Cardiac septum (tissue), 1 donor: ENCODE results near the gene CCNK. TPM values are rescaled to one million over a fixed set of nuclear protein-coding genes. Genes with fewer than 3 reads are reported as not detected.

Experiments
- DNase-seq: peaks from one replicate; pipeline ENCODE4 v3.0.0-alpha.2; 2020; ENCODE audit warnings: low spot score
- intact Hi-C: fragments of 100-400 bp; cut with DNase I; formaldehyde crosslinking; loops from one replicate; pipeline ENCODE4 v1.14.0; 2022
- total RNA-seq: library from RNA; stranded (reverse); fragmentation: NEBNext Ultra II Directional; extraction: Animal tissue kit (Norgen Biotek cat#: 25700); gene quantifications from one replicate; pipeline ENCODE4 v1.2.1, GENCODE V29; 2021
- donor health status: DM: no; HTN: no; CAD: no.

The CCNK gene
- total RNA-seq, 1 donor from 2014 or later, result 31.2 TPM

GRCh38 chr14:99503848-99504453, 22.7 kb downstream of the CCNK start:
- intact Hi-C loops, result no loop called here
- DNase-seq, result no peak

DNA sequence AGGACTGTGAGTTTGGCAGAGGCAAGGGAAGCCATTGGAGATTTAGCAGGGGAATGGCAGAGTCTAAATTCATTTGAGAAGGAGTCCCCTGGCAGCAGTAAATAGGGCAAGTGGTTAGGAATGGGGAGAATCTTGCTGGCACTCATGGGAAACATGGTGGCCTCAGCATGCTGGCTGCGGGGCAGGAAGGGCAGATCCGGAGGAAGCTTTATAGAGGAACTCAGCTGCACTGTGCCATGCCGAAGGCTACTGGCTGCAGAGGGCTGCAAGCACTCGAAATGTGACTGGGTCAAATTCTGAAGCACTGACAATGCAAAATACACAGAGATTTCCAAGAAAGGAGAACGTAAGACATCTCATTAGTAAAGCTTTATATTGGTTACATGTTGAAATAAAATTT, 23.9 kb downstream of the CCNK start:
- DNase-seq, result no peak
- intact Hi-C loops, result no loop called here

GRCh38 chr14:99506276-99506675, 25.1 kb downstream of the CCNK start:
- intact Hi-C loops, result no loop called here

GRCh38 chr14:99507860-99508640, 26.8 kb downstream of the CCNK start:
- DNase-seq, result no peak
- intact Hi-C loops, result no loop called here

More at GRCh38 chr14:99506276-99506675, 25.1 kb downstream of the CCNK start:
- no peak for DNase-seq

DNA sequence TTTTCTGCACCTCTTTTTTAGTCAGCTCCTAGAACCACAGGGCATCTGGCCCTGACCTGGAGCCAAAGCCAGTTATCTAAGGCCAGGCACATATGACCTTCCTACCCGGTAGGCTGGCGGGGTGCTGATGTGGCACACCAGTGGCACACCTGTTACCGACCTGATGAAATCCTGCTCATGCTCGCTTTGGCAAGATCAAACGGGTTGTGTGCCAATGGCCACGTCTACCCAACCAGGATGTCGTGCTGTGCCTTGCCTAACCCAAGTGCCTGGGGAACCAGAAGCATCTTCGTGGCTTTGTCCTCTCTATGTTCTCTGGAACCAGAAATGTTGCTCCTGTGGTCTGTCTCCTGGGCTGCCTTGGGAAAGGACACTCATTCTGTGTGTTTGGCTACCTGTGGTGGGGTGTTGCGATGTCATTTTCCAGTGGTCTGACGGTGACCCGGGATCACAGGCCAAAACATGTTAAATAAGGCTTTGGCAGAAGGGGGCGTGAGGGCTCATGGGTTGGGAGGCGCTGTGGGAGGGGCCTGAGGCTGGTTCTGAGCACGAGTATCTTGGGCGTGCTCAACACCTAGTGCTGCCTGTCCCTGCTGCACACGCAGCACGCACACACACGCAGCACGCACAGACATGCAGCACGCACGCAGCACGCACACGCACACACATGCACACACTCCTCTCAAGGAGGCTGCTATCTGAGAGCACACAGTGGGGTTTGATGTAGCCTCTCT, 27.9 kb downstream of the CCNK start:
- no peak for DNase-seq
- intact Hi-C loops, result no loop called here

DNA sequence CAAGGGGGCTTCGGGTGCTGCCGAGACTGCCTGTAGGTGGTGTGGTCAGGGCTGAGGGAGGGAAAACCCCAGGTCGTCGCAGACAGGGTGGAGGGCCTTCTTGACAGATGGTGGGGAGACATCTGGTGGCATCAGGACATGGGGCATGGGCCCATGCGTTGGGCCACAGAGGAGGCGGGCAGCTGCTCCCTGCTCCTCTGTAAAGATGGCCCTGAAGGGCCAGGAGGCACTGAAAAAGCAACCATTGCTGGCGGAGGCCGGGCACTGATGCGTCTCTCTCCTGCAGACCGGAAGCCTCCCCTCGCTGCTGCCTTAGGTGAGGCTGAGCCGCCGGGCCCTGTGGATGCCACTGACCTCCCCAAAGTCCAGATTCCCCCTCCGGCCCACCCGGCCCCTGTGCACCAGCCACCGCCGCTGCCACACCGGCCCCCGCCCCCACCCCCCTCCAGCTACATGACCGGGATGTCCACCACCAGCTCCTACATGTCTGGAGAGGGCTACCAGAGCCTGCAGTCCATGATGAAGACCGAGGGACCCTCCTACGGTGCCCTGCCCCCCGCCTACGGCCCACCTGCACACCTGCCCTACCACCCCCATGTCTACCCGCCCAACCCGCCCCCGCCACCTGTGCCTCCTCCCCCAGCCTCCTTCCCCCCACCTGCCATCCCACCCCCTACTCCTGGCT, 28.8 kb downstream of the CCNK start:
- intact Hi-C loops, result no loop called here
- DNase-seq, result no peak

DNA sequence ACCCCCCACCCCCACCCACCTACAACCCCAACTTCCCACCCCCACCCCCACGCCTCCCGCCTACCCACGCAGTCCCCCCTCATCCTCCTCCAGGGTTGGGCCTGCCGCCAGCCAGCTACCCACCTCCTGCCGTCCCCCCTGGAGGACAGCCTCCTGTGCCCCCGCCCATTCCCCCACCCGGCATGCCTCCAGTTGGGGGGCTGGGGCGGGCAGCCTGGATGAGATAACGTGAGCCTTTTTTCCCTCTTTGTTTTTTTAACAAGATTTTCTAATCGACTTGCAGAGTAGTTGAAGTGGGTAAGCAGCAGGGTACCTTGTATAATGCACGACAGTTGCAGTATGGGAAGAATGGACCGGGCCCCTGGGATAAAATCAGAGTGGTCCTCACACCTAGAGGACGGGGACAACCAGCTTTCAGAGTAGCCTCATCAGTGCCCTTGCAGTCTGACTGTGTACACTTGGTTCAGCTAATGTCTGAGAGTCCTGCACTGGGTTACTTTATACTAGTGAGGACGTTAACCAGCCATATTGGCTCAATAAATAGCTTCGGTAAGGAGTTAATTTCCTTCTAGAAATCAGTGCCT, 29.4 kb downstream of the CCNK start:
- intact Hi-C loops, result no loop called here
- DNase-seq, result peak; percentile 50

GRCh38 chr14:99511421-99512109, 30.4 kb downstream of the CCNK start:
- peak; percentile 65 for DNase-seq
- intact Hi-C loops, result no loop called here

GRCh38 chr14:99512110-99512449, 30.9 kb downstream of the CCNK start:
- intact Hi-C loops, result no loop called here

DNA sequence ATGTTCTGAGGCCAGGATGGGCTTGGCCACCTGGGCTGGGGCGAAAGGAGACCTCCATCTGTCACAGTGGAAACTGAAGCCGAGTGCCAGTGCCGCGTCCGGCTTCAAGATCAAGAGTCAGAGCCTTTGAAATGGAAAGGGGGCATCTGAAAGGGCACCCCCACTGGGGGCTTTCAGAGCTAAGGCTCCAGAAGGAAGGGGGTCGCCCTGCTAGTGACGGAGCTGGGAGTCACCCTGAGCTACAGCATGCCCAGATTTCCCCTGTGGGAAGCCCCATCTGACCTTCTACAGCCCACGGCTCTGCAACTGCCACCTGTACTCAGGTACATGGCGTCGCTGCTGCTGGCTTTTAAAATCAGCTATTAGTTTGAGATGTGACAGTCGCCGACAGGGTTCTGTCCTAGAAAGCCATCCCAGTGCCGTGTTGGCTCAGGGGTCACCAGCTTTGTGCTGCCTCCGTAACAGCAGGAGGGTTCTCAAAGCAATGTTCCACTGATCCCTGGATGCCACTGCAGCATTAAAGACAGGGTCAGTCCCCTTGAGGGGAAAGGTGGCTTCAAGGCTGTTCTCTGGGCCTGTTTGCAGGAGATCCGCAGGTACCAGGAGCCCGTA, 31.5 kb downstream of the CCNK start:
- peak; percentile 50 for DNase-seq
- intact Hi-C loops, result no loop called here

More at GRCh38 chr14:99512110-99512449, 30.9 kb downstream of the CCNK start:
- DNase-seq, result no peak

GRCh38 chr14:99513183-99513694, 32.0 kb downstream of the CCNK start:
- intact Hi-C loops, result no loop called here
- peak; percentile 70 for DNase-seq

GRCh38 chr14:99513946-99514551, 32.8 kb downstream of the CCNK start:
- intact Hi-C loops, result no loop called here
- DNase-seq, result peak; percentile 35

GRCh38 chr14:99514552-99515300, 33.5 kb downstream of the CCNK start:
- intact Hi-C loops, result loop anchor here (5.0 kb wide), 1 partner anchor 168 kb away; the partner anchor contains the start of gene CYP46A1
- DNase-seq, result peak; percentile 72

DNA sequence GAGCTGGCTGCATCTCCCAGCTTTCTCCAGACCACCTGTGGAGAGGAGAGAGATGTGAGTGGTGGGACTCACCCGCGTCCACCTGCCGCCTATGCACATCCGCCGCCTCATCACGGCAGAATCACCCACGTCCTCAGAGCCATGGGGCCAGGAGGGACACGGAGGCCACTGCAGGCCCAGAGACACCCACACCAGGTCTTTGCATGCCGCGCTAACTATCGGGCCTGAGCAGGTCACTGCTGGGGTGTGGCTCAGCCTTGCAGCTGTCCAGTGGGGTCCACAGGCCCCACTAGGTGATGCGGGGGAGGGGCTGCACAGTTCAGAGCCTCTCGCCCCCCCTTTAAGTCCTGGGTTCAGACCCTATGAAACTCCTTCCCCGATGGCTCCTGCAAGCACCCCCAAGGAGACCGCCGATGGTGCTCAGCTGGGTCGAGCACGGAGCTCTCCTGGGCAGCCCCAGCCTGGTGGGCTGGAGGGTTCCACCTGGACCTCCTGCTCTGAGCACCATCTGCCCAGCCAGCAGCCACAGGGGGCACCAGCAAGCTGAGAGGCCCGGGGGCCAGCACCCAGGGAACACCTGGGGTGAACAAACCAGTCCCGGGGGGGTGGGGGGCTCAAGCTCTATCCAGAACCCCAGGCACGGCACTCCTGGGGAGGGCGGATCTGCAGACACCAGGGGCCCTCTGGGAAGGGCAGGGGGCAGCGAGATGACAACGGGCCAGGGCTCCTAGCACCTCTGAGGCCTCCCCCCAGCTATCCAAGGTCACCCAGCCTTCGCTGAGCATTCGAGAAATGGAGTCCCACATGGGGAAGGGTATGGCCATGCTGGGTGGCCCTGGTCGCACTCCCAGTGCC, 34.3 kb downstream of the CCNK start:
- intact Hi-C loops, result loop anchor here (5.0 kb wide), 1 partner anchor 167 kb away; the partner anchor contains the start of gene CYP46A1
- peak; percentile 53 for DNase-seq

DNA sequence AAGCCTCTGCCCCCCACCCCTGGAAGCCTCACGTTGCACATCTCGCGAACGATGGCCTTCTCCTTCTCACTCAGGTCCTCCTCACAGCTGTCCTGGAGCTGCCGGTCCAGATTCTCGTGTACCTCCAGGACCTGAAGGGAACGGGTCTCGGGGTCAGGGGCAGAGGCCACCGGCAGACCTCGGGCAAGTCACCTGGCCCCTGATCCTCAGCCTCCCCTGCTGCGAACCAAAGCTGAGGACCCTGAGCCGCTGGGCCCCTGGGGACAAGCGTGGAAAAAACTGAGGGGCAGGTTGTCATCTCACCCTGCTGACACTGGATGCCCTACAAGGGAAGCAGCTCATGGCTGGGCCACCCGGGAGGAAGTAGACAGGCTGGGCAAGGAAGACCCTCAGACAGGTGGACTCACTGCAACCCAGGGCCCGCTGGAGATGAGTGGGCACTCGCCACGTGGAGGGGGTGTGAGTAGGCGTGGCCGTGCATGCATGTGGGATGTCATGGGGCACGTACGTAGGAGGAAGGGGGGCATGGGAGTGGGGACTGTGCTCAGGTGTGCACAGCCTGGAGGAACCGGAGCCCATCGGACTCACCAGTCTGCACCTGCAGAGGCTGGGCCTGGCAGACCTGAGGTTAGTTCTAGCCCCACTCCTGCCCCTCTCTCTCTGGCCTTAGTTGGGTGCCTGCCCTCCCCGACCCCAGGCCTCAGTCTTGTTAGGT, 35.1 kb downstream of the CCNK start:
- intact Hi-C loops, result loop anchor here (5.0 kb wide), 1 partner anchor 166 kb away; the partner anchor contains the start of gene CYP46A1
- peak; percentile 72 for DNase-seq
